WTC11 (cell line): Measurements from ENCODE around the gene GAS2L1. TPM values are rescaled to one million over a fixed set of nuclear protein-coding genes. Genes with fewer than 3 reads are reported as not detected.

Experiments
- ATAC-seq: fragments of 200-7000 bp; cut with Tn5 transposase; 2 replicates; pipeline ENCODE4 v1.10.0; 2021; ENCODE audit warnings: mild to moderate bottlenecking, moderate library complexity
- CTCF ChIA-PET: fragments of 300-600 bp; sonication (Branson Sonifier 250); formaldehyde crosslinking; loops from one replicate; lab custom pipeline; 2021; ENCODE audit warnings: antibody characterized with exemption; lab: Charles Lee
- POLR2A ChIA-PET: fragments of 350-600 bp; sonication (Branson Sonifier 250); formaldehyde crosslinking; loops from one replicate; lab custom pipeline; 2021; ENCODE audit warnings: antibody characterized with exemption; lab: Charles Lee
- DNase-seq: peaks from one replicate; pipeline ENCODE4 v3.0.0; 2021; ENCODE audit warnings: low spot score
- H3K27ac Mint-ChIP-seq: 2 replicates; pipeline ENCODE4 v1.8.0; 2021; ENCODE audit warnings: mixed read lengths
- H3K27me3 Mint-ChIP-seq: 2 replicates; pipeline ENCODE4 v1.8.0; 2021; ENCODE audit warnings: low read depth, mild to moderate bottlenecking, moderate library complexity, mixed read lengths
- H3K36me3 Mint-ChIP-seq: 2 replicates; pipeline ENCODE4 v1.8.0; 2021; ENCODE audit warnings: mixed read lengths
- H3K4me1 Mint-ChIP-seq: 2 replicates; pipeline ENCODE4 v1.8.0; 2022; ENCODE audit warnings: mixed read lengths
- H3K4me3 Mint-ChIP-seq: 2 replicates; pipeline ENCODE4 v1.8.0; 2021; ENCODE audit warnings: mild to moderate bottlenecking, moderate library complexity, mixed read lengths
- H3K9me3 Mint-ChIP-seq: 2 replicates; pipeline ENCODE4 v1.8.0; 2021; ENCODE audit warnings: mixed read lengths
- ARID4B ChIP-seq: sonication (generic); formaldehyde crosslinking; IDR thresholded peaks from 2 replicates; pipeline ENCODE4 v1.8.0; 2023; ENCODE audit warnings: missing genetic modification reagents, mild to moderate bottlenecking, borderline replicate concordance
- CBFB ChIP-seq: sonication (generic); formaldehyde crosslinking; IDR thresholded peaks from 2 replicates; pipeline ENCODE4 v1.8.1; 2022; ENCODE audit warnings: mild to moderate bottlenecking, low read depth, missing genetic modification reagents
- E2F1 ChIP-seq: sonication (generic); formaldehyde crosslinking; IDR thresholded peaks from 2 replicates; pipeline ENCODE4 v1.8.0; 2022; ENCODE audit warnings: mild to moderate bottlenecking, missing genetic modification reagents
- E2F5 ChIP-seq: sonication (generic); formaldehyde crosslinking; IDR thresholded peaks from 2 replicates; pipeline ENCODE4 v1.8.1; 2022; ENCODE audit warnings: mild to moderate bottlenecking, moderate library complexity, missing genetic modification reagents
- ELF4 ChIP-seq: sonication (generic); formaldehyde crosslinking; IDR thresholded peaks from 2 replicates; pipeline ENCODE4 v1.8.1; 2022; ENCODE audit warnings: low read depth, mild to moderate bottlenecking, moderate library complexity, missing genetic modification reagents
- ESRRA ChIP-seq: sonication (generic); formaldehyde crosslinking; IDR thresholded peaks from 2 replicates; pipeline ENCODE4 v1.8.1; 2022; ENCODE audit warnings: mild to moderate bottlenecking, missing genetic modification reagents, borderline replicate concordance
- ETV6 ChIP-seq: sonication (generic); formaldehyde crosslinking; IDR thresholded peaks from 2 replicates; pipeline ENCODE4 v1.8.1; 2022; ENCODE audit warnings: mild to moderate bottlenecking, missing genetic modification reagents
- FOXK1 ChIP-seq: sonication (generic); formaldehyde crosslinking; IDR thresholded peaks from 2 replicates; pipeline ENCODE4 v1.8.0; 2022; ENCODE audit warnings: mild to moderate bottlenecking, moderate library complexity, missing genetic modification reagents
- FOXP1 ChIP-seq: sonication (generic); formaldehyde crosslinking; IDR thresholded peaks from 2 replicates; pipeline ENCODE4 v1.8.0; 2022; ENCODE audit warnings: missing genetic modification reagents, mild to moderate bottlenecking, moderate library complexity, borderline replicate concordance
- HMGXB4 ChIP-seq: sonication (generic); formaldehyde crosslinking; IDR thresholded peaks from 2 replicates; pipeline ENCODE4 v1.8.1; 2023; ENCODE audit warnings: mild to moderate bottlenecking, moderate library complexity, missing genetic modification reagents
- NFE2L1 ChIP-seq: sonication (generic); formaldehyde crosslinking; IDR thresholded peaks from 2 replicates; pipeline ENCODE4 v1.8.1; 2023; ENCODE audit warnings: missing genetic modification reagents
- NFYB ChIP-seq: sonication (generic); formaldehyde crosslinking; conservative IDR thresholded peaks from 2 replicates; pipeline ENCODE4 v1.8.0; 2022; ENCODE audit warnings: low read depth, missing genetic modification reagents
- SMAD3 ChIP-seq: sonication (generic); formaldehyde crosslinking; IDR thresholded peaks from 2 replicates; pipeline ENCODE4 v1.8.0; 2022; ENCODE audit warnings: missing genetic modification reagents, mild to moderate bottlenecking, borderline replicate concordance
- SP1 ChIP-seq: sonication (generic); formaldehyde crosslinking; conservative IDR thresholded peaks from 2 replicates; pipeline ENCODE4 v1.8.1; 2022; ENCODE audit warnings: missing genetic modification reagents
- TEAD1 ChIP-seq: sonication (generic); formaldehyde crosslinking; IDR thresholded peaks from 2 replicates; pipeline ENCODE4 v1.8.0; 2022; ENCODE audit warnings: mild to moderate bottlenecking, missing genetic modification reagents
- ZNF317 ChIP-seq: sonication (generic); formaldehyde crosslinking; IDR thresholded peaks from 2 replicates; pipeline ENCODE4 v1.8.1; 2023; ENCODE audit warnings: low read depth, mild to moderate bottlenecking, moderate library complexity, missing genetic modification reagents, borderline replicate concordance
- ZNF423 ChIP-seq: fragments of 250-450 bp; sonication (Bioruptor Pico); IDR thresholded peaks from 2 replicates; pipeline ENCODE4 v2.1.2; 2022; ENCODE audit warnings: mild to moderate bottlenecking, moderate library complexity
- ZNF512 ChIP-seq: sonication (generic); formaldehyde crosslinking; IDR thresholded peaks from 2 replicates; pipeline ENCODE4 v1.8.1; 2022; ENCODE audit warnings: missing genetic modification reagents, borderline replicate concordance
- total RNA-seq: library from RNA; stranded (reverse); gene quantifications from 3 replicates; pipeline ENCODE4 v1.2.3, GENCODE V29; 2021

The GAS2L1 gene
- total RNA-seq, 1 experiment from 2014 or later = 19.9 TPM

- TF ChIP-seq ZNF512 (CRISPR knock-in tag) (no peak), E2F1 (CRISPR knock-in tag) (no peak), HMGXB4 (CRISPR knock-in tag) (no peak), SMAD3 (CRISPR knock-in tag) (no peak), NFYB (CRISPR knock-in tag) (no peak), ETV6 (CRISPR knock-in tag) (no peak), CBFB (CRISPR knock-in tag) (no peak; the same call in 1 of the 2 replicates), NFE2L1 (CRISPR knock-in tag) (no peak)
Measured at GRCh38 chr22:29305836-29306174, 645 bp upstream of the GAS2L1 start (continued).

DNA sequence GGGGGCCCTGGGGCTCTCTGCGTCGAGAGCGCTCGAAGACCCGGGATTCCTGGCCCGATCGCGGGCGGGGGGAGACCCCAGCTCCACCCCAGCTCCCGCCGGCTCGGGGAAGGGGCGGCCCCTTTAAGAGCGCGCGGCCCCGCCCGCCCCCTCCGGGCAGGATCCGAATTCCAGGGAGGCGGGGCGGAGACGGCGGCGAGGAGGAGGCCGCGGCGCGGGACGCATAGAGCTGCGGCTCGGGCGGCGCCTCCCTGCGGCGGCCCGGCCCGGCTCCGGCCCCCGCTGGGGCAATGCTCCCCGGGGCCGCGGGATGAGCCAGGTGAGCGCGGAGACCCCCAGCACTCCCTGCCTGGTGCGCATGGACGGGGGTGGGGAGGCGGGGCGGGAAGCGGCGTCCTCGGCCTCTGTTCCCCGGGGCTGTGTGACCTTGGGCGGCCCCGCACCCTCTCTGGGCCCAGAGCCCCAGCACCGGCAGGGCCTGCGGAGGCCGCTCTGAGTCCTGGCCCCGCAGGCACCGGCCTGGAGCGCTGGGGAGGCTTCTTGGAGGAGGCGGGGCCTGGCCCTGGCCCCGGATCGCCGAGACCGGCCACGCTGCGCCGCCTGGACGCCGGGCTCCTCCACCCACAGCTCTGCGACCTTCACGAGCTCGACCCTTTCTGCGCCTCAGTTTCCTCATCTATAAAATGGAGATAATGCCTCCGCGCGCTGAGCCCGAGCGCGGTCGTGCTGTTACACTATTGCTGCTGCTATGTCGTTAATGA is 565 bp downstream of the GAS2L1 start:
- no peaks in the 10 kb centered on the region for H3K9me3 Mint-ChIP-seq
- peak; percentile 86 for DNase-seq
- TF ChIP-seq ARID4B (CRISPR knock-in tag) = peak; percentile 16; the same call in 1 of the 2 replicates
- TF ChIP-seq TEAD1 (CRISPR knock-in tag) = peak; percentile 56; the same call in 1 of the 2 replicates
- TF ChIP-seq ZNF423 = peak; percentile 63; the same call in 1 of the 2 replicates
- 0 out of 2 replicates have a peak, but pooled peaks have one; percentile 71 for TF ChIP-seq ELF4
- no peak for TF ChIP-seq FOXK1
- peak; percentile 55; the same call in 1 of the 2 replicates for TF ChIP-seq SP1 (CRISPR knock-in tag)
- no peak for TF ChIP-seq NFYB (CRISPR knock-in tag)
- TF ChIP-seq ESRRA (CRISPR knock-in tag) = peak; percentile 82; the same call in 1 of the 2 replicates
- TF ChIP-seq ZNF317 (CRISPR knock-in tag) = 0 out of 2 replicates have a peak, but pooled peaks have one; percentile 7
- TF ChIP-seq FOXP1 (CRISPR knock-in tag) = no peak
- peak; percentile 75; the same call in 1 of the 2 replicates for TF ChIP-seq E2F5 (CRISPR knock-in tag)
- TF ChIP-seq E2F1 (CRISPR knock-in tag) = no peak
- ChIA-PET POLR2A (interaction anchor here (1.9 to 2.0 kb wide), 2 partner anchors 10 to 39 kb away, joined by 5 to 6 read pairs; partner anchors contain the start of gene EWSR1), CTCF (interaction anchor here (0.8 to 2.0 kb wide), 10 partner anchors 8 to 101 kb away, joined by 3 to 5 read pairs (median 4); partner anchors contain the start of genes EMID1 and RASL10A)
- no peak overlapping the region for H3K27ac Mint-ChIP-seq
- peak; percentile 57 for ATAC-seq
- H3K36me3 Mint-ChIP-seq = no peaks in the 10 kb centered on the region
- H3K4me3 Mint-ChIP-seq = peak overlapping the region; percentile 84
- peaks cover 4% of the 10 kb centered on the region; the same call in 1 of the 2 replicates for H3K27me3 Mint-ChIP-seq
- H3K4me1 Mint-ChIP-seq = peaks cover 21% of the 10 kb centered on the region
